ENCODE measurements around the gene SBDS.
"Not testable (repeated sequence)": the region's sequence is repeated elsewhere in the genome, so short reads cannot be mapped to it uniquely, and the experiment has no call there.

SBDS gene

GRCh38 chr7:66995050-66995776 lies at the start of gene SBDS:
TSS of gene SBDS (minus strand) at chr7:66995586. CDS start at chr7:66995417, 169 bp downstream.
- DNase-seq (ENCODE audit: low read depth), result peak; percentile 61

GRCh38 chr7:67043559-67043930 lies 48.2 kb upstream of the SBDS start:
- DNase-seq (ENCODE audit: low read depth), result not testable (repeated sequence)

GRCh38 chr7:67042781-67043558 lies 47.6 kb upstream of the SBDS start:
- not testable (repeated sequence) for DNase-seq (ENCODE audit: low read depth)

- not testable (repeated sequence) for DNase-seq (ENCODE audit: low read depth)
Measured at GRCh38 chr7:67040832-67041231, 45.4 kb upstream of the SBDS start.

GRCh38 chr7:67036432-67037395 lies 41.3 kb upstream of the SBDS start:
- DNase-seq (ENCODE audit: low read depth), result not testable (repeated sequence)

GRCh38 chr7:67033251-67033650 lies 37.9 kb upstream of the SBDS start:
- no peak for DNase-seq (ENCODE audit: low read depth)

GRCh38 chr7:67031685-67032084 lies 36.3 kb upstream of the SBDS start:
- not testable (repeated sequence) for DNase-seq (ENCODE audit: low read depth)

GRCh38 chr7:67025459-67025858 lies 30.1 kb upstream of the SBDS start:
- not testable (repeated sequence) for DNase-seq (ENCODE audit: low read depth)

- no peak for DNase-seq (ENCODE audit: low read depth)
Measured at GRCh38 chr7:67022511-67022910, 27.1 kb upstream of the SBDS start.

- no peak for DNase-seq (ENCODE audit: low read depth)
Measured at GRCh38 chr7:67021260-67021659, 25.9 kb upstream of the SBDS start.

GRCh38 chr7:67019562-67020390 lies 24.4 kb upstream of the SBDS start:
- no peak for DNase-seq (ENCODE audit: low read depth)

GRCh38 chr7:67018940-67019339 lies 23.6 kb upstream of the SBDS start:
- no peak for DNase-seq (ENCODE audit: low read depth)

GRCh38 chr7:67017971-67018370 lies 22.6 kb upstream of the SBDS start:
- not testable (repeated sequence) for DNase-seq (ENCODE audit: low read depth)

- not testable (repeated sequence) for DNase-seq (ENCODE audit: low read depth)
Measured at GRCh38 chr7:67014076-67014622, 18.8 kb upstream of the SBDS start.

- DNase-seq (ENCODE audit: low read depth), result not testable (repeated sequence)
Measured at GRCh38 chr7:67009677-67010076, 14.3 kb upstream of the SBDS start.

- DNase-seq (ENCODE audit: low read depth), result no peak
Measured at GRCh38 chr7:67008260-67008659, 12.9 kb upstream of the SBDS start.

- DNase-seq (ENCODE audit: low read depth), result no peak
Measured at GRCh38 chr7:67006965-67007364, 11.6 kb upstream of the SBDS start.

- not testable (repeated sequence) for DNase-seq (ENCODE audit: low read depth)
Measured at GRCh38 chr7:67004145-67004544, 8.8 kb upstream of the SBDS start.

- DNase-seq (ENCODE audit: low read depth), result not testable (repeated sequence)
Measured at GRCh38 chr7:67000601-67001258, 5.3 kb upstream of the SBDS start.

GRCh38 chr7:66996444-66997191 lies 1.2 kb upstream of the SBDS start, which contains the start of gene TYW1:
TSS of gene TYW1 (plus strand) at chr7:66996833. CDS start at chr7:66996979, 146 bp downstream.
- DNase-seq (ENCODE audit: low read depth), result peak; percentile 88

All from stimulated activated CD8-positive, alpha-beta memory T cell treated with anti-CD3 and anti-CD28 coated beads, Interleukin-15, amount 100 ng/mL, for 24 hours (primary cell).